ENCODE results near the gene PRRT4. TPM values are rescaled to one million over a fixed set of nuclear protein-coding genes. Genes with fewer than 3 reads are reported as not detected.

Gene PRRT4
- total RNA-seq, 1 experiment from 2014 or later: not detected

DNA sequence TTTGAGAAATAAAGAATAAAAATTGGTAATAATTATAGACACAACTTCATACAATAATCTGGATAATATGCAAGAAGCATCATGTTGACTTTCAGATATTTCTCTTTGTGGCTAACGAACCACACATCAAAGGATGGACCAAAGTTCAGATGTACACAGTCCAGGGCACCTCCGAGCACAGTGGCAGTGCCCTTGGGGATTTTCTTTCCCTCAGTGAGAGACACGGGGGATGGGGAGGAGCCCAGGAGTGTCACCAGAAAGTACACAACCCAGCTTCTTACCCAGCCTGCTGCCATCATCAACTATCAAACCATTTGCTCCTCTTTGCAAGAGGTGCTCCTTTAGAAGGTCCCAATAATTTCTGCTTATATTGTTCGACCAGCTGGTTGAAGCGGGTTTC lies 51.0 kb downstream of the PRRT4 start:
- TF ChIP-seq, protein P1, sequence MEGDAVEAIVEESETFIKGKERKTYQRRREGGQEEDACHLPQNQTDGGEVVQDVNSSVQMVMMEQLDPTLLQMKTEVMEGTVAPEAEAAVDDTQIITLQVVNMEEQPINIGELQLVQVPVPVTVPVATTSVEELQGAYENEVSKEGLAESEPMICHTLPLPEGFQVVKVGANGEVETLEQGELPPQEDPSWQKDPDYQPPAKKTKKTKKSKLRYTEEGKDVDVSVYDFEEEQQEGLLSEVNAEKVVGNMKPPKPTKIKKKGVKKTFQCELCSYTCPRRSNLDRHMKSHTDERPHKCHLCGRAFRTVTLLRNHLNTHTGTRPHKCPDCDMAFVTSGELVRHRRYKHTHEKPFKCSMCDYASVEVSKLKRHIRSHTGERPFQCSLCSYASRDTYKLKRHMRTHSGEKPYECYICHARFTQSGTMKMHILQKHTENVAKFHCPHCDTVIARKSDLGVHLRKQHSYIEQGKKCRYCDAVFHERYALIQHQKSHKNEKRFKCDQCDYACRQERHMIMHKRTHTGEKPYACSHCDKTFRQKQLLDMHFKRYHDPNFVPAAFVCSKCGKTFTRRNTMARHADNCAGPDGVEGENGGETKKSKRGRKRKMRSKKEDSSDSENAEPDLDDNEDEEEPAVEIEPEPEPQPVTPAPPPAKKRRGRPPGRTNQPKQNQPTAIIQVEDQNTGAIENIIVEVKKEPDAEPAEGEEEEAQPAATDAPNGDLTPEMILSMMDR (IDR thresholded peaks at IDR 0.05; ENCODE audit: unreplicated experiment): no peak
- Mint-ChIP-seq H3K36me3 (ENCODE audit: insufficient read depth, unreplicated experiment) (peaks cover 85% of the 10 kb centered on the region), H3K9me3 (ENCODE audit: unreplicated experiment) (no peaks in the 10 kb centered on the region), H3K4me3 (ENCODE audit: unreplicated experiment) (no peak overlapping the region), H3K4me1 (ENCODE audit: insufficient read depth, unreplicated experiment) (no peaks in the 10 kb centered on the region), H3K27me3 (ENCODE audit: insufficient read depth, unreplicated experiment) (no peaks in the 10 kb centered on the region), H3K27ac (ENCODE audit: low read depth, unreplicated experiment) (no peak overlapping the region)
- TSS peak; percentile 72 for BruUV-seq (replicated peaks)
- intact Hi-C loops (cut with micrococcal nuclease): no loop called here
- no peak for DNase-seq (ENCODE audit: unreplicated experiment)
- CTCF ChIA-PET: interaction anchor here (0.5 kb wide), 1 partner anchor 212 kb away, joined by 3 read pairs; no protein-coding TSS in a partner anchor
- POLR2A ChIA-PET: no interaction called here

DNA sequence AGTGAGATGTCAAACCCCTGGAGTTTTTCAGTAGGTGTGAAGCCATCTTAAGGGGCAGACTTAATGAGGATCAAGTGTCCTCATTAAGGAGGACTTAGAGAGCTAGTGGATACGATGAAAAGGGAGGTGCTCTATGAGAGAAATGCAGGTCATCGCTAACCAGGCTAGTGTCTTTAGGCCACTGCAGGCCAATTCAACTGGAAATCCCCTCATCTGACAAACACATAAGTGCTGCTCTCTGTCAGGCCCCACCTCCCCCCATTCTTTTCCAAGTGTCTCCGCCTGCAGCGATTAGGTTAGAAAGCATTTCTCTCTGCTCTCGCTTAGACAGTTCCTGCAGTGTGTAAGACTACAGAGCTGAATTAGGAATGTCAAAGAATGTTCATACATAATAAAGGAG lies 51.5 kb downstream of the PRRT4 start:
- POLR2A ChIA-PET: no interaction called here
- peaks cover 85% of the 10 kb centered on the region for H3K36me3 Mint-ChIP-seq (ENCODE audit: insufficient read depth, unreplicated experiment)
- H3K27ac Mint-ChIP-seq (ENCODE audit: low read depth, unreplicated experiment): no peak overlapping the region
- CTCF ChIA-PET: interaction anchor here (0.7 kb wide), 1 partner anchor 1730 kb away, joined by 4 read pairs; no protein-coding TSS in a partner anchor
- H3K27me3 Mint-ChIP-seq (ENCODE audit: insufficient read depth, unreplicated experiment): no peaks in the 10 kb centered on the region
- no peak for DNase-seq (ENCODE audit: unreplicated experiment)
- no peak overlapping the region for H3K4me3 Mint-ChIP-seq (ENCODE audit: unreplicated experiment)
- TF ChIP-seq, protein P1 (IDR thresholded peaks at IDR 0.05; ENCODE audit: unreplicated experiment): no peak
- no peaks in the 10 kb centered on the region for H3K4me1 Mint-ChIP-seq (ENCODE audit: insufficient read depth, unreplicated experiment)
- no peaks in the 10 kb centered on the region for H3K9me3 Mint-ChIP-seq (ENCODE audit: unreplicated experiment)
- intact Hi-C loops (cut with micrococcal nuclease): no loop called here
- BruUV-seq (replicated peaks): no TSS peak

DNA sequence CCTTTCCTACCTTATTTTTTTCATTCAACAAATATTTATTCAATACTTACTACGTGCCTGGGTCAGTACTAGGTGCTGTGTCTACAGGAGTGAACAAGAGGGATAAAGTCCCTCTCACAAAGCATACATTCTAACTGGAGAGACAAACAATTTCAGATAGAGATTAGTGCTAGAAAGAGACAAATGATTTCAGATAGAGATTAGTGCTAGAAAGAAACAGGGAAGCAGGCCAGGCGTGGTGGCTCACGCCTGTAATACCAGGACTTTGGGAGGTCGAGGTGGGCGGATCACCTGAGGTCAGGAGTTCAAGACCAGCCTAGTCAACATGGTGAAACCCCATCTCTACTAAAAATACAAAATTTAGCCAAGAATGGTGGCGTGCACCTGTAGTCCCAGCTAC lies 52.4 kb downstream of the PRRT4 start:
- ChIA-PET CTCF (interaction anchor here (0.7 to 0.8 kb wide), 2 partner anchors 79 to 1729 kb away, joined by 4 read pairs; no protein-coding TSS in a partner anchor), POLR2A (no interaction called here)
- Mint-ChIP-seq H3K27me3 (ENCODE audit: insufficient read depth, unreplicated experiment) (no peaks in the 10 kb centered on the region), H3K9me3 (ENCODE audit: unreplicated experiment) (no peaks in the 10 kb centered on the region), H3K36me3 (ENCODE audit: insufficient read depth, unreplicated experiment) (peaks cover 85% of the 10 kb centered on the region), H3K27ac (ENCODE audit: low read depth, unreplicated experiment) (no peak overlapping the region), H3K4me3 (ENCODE audit: unreplicated experiment) (no peak overlapping the region), H3K4me1 (ENCODE audit: insufficient read depth, unreplicated experiment) (no peaks in the 10 kb centered on the region)
- TF ChIP-seq, protein P1 (IDR thresholded peaks at IDR 0.05; ENCODE audit: unreplicated experiment): no peak
- no peak for DNase-seq (ENCODE audit: unreplicated experiment)
- BruUV-seq (replicated peaks): no TSS peak
- intact Hi-C loops (cut with micrococcal nuclease): no loop called here

DNA sequence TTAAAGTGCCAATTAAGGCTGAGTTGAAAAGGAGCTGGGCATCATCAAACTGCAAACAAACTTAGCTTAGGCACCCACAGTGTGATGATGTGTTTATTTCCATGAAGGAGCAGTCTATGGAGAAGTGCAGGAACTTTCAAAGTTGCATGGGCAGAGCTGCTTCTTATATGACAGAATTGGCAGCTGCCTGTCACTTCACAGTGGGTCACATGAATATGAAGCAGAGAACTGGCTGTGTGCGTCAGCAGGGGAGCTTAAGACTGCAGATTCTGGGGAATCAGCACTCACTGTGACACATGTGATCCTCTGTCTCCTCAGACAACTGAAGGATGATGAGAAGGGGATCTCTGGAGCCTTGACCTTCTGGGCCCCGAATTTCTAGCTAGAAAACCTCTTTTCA lies 54.4 kb downstream of the PRRT4 start:
- ChIA-PET CTCF (interaction anchor here (0.9 to 2.3 kb wide), 4 partner anchors 15 to 89 kb away, joined by 3 to 10 read pairs (median 4); no protein-coding TSS in a partner anchor), POLR2A (no interaction called here)
- intact Hi-C loops (cut with micrococcal nuclease): no loop called here
- Mint-ChIP-seq H3K36me3 (ENCODE audit: insufficient read depth, unreplicated experiment) (peaks cover 78% of the 10 kb centered on the region), H3K4me1 (ENCODE audit: insufficient read depth, unreplicated experiment) (no peaks in the 10 kb centered on the region), H3K9me3 (ENCODE audit: unreplicated experiment) (no peaks in the 10 kb centered on the region), H3K4me3 (ENCODE audit: unreplicated experiment) (no peak overlapping the region), H3K27ac (ENCODE audit: low read depth, unreplicated experiment) (no peak overlapping the region), H3K27me3 (ENCODE audit: insufficient read depth, unreplicated experiment) (no peaks in the 10 kb centered on the region)
- TF ChIP-seq, protein P1 (IDR thresholded peaks at IDR 0.05; ENCODE audit: unreplicated experiment): no peak
- DNase-seq (ENCODE audit: unreplicated experiment): no peak
- BruUV-seq (replicated peaks): no TSS peak
